Measurements from ENCODE around the gene CEP104.

CEP104 gene

GRCh38 chr1:3864884-3865283, 7.9 kb upstream of the CEP104 start (continued):
- TF ChIP-seq ARNTL (CRISPR knock-in tag; IDR thresholded peaks at IDR 0.05; ENCODE audit: borderline replicate concordance, low read depth) (no peak), PPARA (CRISPR knock-in tag; IDR thresholded peaks at IDR 0.05; ENCODE audit: borderline replicate concordance) (no peak)

GRCh38 chr1:3863231-3863935, 6.4 kb upstream of the CEP104 start:
- TF ChIP-seq ZNF8 (CRISPR knock-in tag; IDR thresholded peaks at IDR 0.05) = no peak
- no peak for TF ChIP-seq ZNF565 (CRISPR knock-in tag; conservative IDR thresholded peaks at IDR 0.05; ENCODE audit: low read depth)
- no peak for TF ChIP-seq BACH2 (CRISPR knock-in tag; IDR thresholded peaks at IDR 0.05; ENCODE audit: borderline replicate concordance)
- TF ChIP-seq POU6F1 (CRISPR knock-in tag; IDR thresholded peaks at IDR 0.05; ENCODE audit: borderline replicate concordance, low read depth) = no peak
- no peak for TF ChIP-seq RARB (CRISPR knock-in tag; IDR thresholded peaks at IDR 0.05)
- no peak for TF ChIP-seq ZC3H10 (CRISPR knock-in tag; IDR thresholded peaks at IDR 0.05)
- no peak for TF ChIP-seq TCF4 (CRISPR knock-in tag; IDR thresholded peaks at IDR 0.05; ENCODE audit: borderline replicate concordance)
- TF ChIP-seq ZFP3 (CRISPR knock-in tag; IDR thresholded peaks at IDR 0.05) = no peak
- no peak for TF ChIP-seq PPARA (CRISPR knock-in tag; IDR thresholded peaks at IDR 0.05; ENCODE audit: borderline replicate concordance)
- TF ChIP-seq CREB5 (CRISPR knock-in tag; IDR thresholded peaks at IDR 0.05; ENCODE audit: low read depth) = no peak
- no peak for TF ChIP-seq TOX (CRISPR knock-in tag; IDR thresholded peaks at IDR 0.05; ENCODE audit: borderline replicate concordance)
- TF ChIP-seq PATZ1 (CRISPR knock-in tag; IDR thresholded peaks at IDR 0.05; ENCODE audit: borderline replicate concordance) = no peak
- TF ChIP-seq GLIS3 (CRISPR knock-in tag; IDR thresholded peaks at IDR 0.05) = no peak
- TF ChIP-seq ZFP30 (CRISPR knock-in tag; IDR thresholded peaks at IDR 0.05) = no peak
- ATAC-seq = no peak

- peak; percentile 7; the same call in 1 of the 3 replicates for ATAC-seq
Measured at GRCh38 chr1:3858231-3858981, 1.4 kb upstream of the CEP104 start.

GRCh38 chr1:3857791-3858129, 749 bp upstream of the CEP104 start:
- ATAC-seq = peak; percentile 2; the same call in 2 of the 3 replicates
- TF ChIP-seq CSRNP3 (CRISPR knock-in tag; IDR thresholded peaks at IDR 0.05) (no peak), ZNF8 (CRISPR knock-in tag; IDR thresholded peaks at IDR 0.05) (no peak), BACH2 (CRISPR knock-in tag; IDR thresholded peaks at IDR 0.05; ENCODE audit: borderline replicate concordance) (no peak), GLIS3 (CRISPR knock-in tag; IDR thresholded peaks at IDR 0.05) (no peak), PPARA (CRISPR knock-in tag; IDR thresholded peaks at IDR 0.05; ENCODE audit: borderline replicate concordance) (no peak)

More at GRCh38 chr1:3858231-3858981, 1.4 kb upstream of the CEP104 start:
- no peak for TF ChIP-seq ZC3H10 (CRISPR knock-in tag; IDR thresholded peaks at IDR 0.05)
- TF ChIP-seq POU6F1 (CRISPR knock-in tag; IDR thresholded peaks at IDR 0.05; ENCODE audit: borderline replicate concordance, low read depth) = no peak
- TF ChIP-seq TCF4 (CRISPR knock-in tag; IDR thresholded peaks at IDR 0.05; ENCODE audit: borderline replicate concordance) = no peak
- TF ChIP-seq BACH2 (CRISPR knock-in tag; IDR thresholded peaks at IDR 0.05; ENCODE audit: borderline replicate concordance) = no peak
- no peak for TF ChIP-seq GLIS3 (CRISPR knock-in tag; IDR thresholded peaks at IDR 0.05)
- no peak for TF ChIP-seq SNAI2 (CRISPR knock-in tag; IDR thresholded peaks at IDR 0.05)
- TF ChIP-seq TOX (CRISPR knock-in tag; IDR thresholded peaks at IDR 0.05; ENCODE audit: borderline replicate concordance) = no peak
- no peak for TF ChIP-seq ZNF8 (CRISPR knock-in tag; IDR thresholded peaks at IDR 0.05)
- no peak for TF ChIP-seq ZNF70 (CRISPR knock-in tag; IDR thresholded peaks at IDR 0.05)
- no peak for TF ChIP-seq ESRRG (CRISPR knock-in tag; IDR thresholded peaks at IDR 0.05)
- no peak for TF ChIP-seq RARB (CRISPR knock-in tag; IDR thresholded peaks at IDR 0.05)
